ENCODE measurements around the gene ADAMTS9.

Gene ADAMTS9

GRCh38 chr3:64491843-64492242, 196.0 kb downstream of the ADAMTS9 start:
- peaks cover 0 to 1% of the 10 kb centered on the region in 2 donors for H3K4me1 Mint-ChIP-seq

GRCh38 chr3:64490180-64490724, 197.5 kb downstream of the ADAMTS9 start:
- Mint-ChIP-seq H3K27me3 (peaks cover 48 to 74% of the 10 kb centered on the region in 2 donors), H3K27ac (no peak overlapping the region), H3K36me3 (no peaks in the 10 kb centered on the region), H3K4me3 (no peak overlapping the region), H3K9me3 (no peaks in the 10 kb centered on the region), H3K4me1 (peaks cover 0 to 1% of the 10 kb centered on the region in 2 donors)
- no peak for ATAC-seq (replicated peaks)
- DNase-seq, result no peak

More at GRCh38 chr3:64491843-64492242, 196.0 kb downstream of the ADAMTS9 start:
- Mint-ChIP-seq H3K27me3 (peaks cover 47 to 65% of the 10 kb centered on the region in 2 donors), H3K36me3 (no peaks in the 10 kb centered on the region), H3K27ac (no peak overlapping the region), H3K9me3 (no peaks in the 10 kb centered on the region), H3K4me3 (no peak overlapping the region)
- DNase-seq, result no peak
- no peak for ATAC-seq (replicated peaks)

- H3K9me3 Mint-ChIP-seq, result no peaks in the 10 kb centered on the region
- H3K4me3 Mint-ChIP-seq, result no peak overlapping the region
- H3K36me3 Mint-ChIP-seq, result no peaks in the 10 kb centered on the region
- peaks cover 46 to 74% of the 10 kb centered on the region in 2 donors for H3K27me3 Mint-ChIP-seq
- ATAC-seq (replicated peaks), result no peak
- no peak for DNase-seq
- no peak overlapping the region for H3K27ac Mint-ChIP-seq
- peaks cover 0 to 1% of the 10 kb centered on the region in 2 donors for H3K4me1 Mint-ChIP-seq
These were observed 198.3 kb downstream of the ADAMTS9 start for GRCh38 chr3:64489361-64490044.

DNA sequence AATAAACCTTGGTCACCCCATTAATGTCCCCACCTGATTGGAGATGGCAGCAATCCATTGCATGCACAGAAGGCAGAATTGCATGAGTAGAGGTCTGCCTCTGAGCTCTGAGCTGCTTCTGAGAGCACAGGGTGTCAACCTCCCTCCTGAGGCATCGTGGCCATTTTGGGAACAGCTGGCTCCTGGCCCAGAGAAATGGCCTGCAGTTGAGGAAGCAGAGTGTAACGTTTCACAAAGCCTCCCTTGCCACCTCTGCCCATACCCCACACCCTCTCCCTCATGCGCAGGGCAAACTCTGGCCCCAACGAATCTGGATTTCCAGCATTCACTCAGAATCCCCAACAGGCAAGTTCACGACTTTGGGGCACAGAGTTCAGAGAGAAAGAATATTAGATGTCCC, 198.9 kb downstream of the ADAMTS9 start:
- Mint-ChIP-seq H3K27ac (no peak overlapping the region), H3K4me1 (peaks cover 0 to 1% of the 10 kb centered on the region in 2 donors), H3K4me3 (no peak overlapping the region), H3K9me3 (no peaks in the 10 kb centered on the region), H3K36me3 (no peaks in the 10 kb centered on the region), H3K27me3 (peaks cover 41 to 69% of the 10 kb centered on the region in 2 donors)
- ATAC-seq (replicated peaks) (no peak), DNase-seq (no peak)

DNA sequence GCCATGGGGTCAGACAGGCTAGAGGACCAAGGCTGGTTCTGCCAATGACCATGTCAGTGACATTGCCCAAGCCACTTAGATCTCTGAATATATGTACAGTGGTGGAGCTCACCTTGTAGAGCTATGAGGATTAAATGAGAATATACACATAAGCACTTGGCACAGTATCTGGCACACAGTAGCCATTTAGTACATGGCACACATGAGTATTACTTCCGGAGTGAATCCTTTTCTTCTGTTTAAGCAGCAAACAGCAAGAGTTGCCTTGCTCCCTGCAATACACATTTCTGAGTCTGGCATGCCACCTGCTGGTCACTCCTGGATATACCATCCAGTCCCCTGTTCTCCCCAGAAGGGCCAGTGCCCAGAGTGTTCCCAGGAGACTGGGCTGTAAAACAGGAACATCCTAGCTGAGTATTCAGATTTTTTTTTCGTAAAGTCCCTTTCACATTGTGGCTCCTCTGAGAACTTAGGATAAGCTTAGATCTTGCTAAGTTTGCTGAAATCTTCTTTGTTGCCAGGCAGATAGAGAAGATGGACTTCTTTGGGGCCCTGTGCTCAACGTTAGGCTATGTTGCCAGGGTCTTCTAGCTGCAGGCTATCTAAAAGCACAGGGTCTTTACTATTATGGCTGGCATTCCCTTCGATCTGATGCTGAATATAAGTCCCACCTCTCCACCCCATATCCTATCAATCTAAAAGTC, 203.4 kb downstream of the ADAMTS9 start:
- Mint-ChIP-seq H3K4me1 (peaks cover 0 to 1% of the 10 kb centered on the region in 2 donors), H3K27ac (no peak overlapping the region), H3K27me3 (peaks cover 20 to 31% of the 10 kb centered on the region in 2 donors), H3K4me3 (no peak overlapping the region), H3K36me3 (no peaks in the 10 kb centered on the region), H3K9me3 (no peaks in the 10 kb centered on the region)
- ATAC-seq (replicated peaks) (peak; percentile 96 to 98), DNase-seq (peak; percentile 69)

- Mint-ChIP-seq H3K4me3 (no peak overlapping the region), H3K27ac (no peak overlapping the region), H3K9me3 (no peaks in the 10 kb centered on the region), H3K4me1 (no peaks in the 10 kb centered on the region), H3K36me3 (no peaks in the 10 kb centered on the region), H3K27me3 (peaks cover 14 to 24% of the 10 kb centered on the region in 2 donors)
- DNase-seq (no peak), ATAC-seq (replicated peaks) (no peak)
These were observed 204.3 kb downstream of the ADAMTS9 start for GRCh38 chr3:64483467-64483866.

GRCh38 chr3:64475037-64475436, 212.8 kb downstream of the ADAMTS9 start:
- H3K27me3 Mint-ChIP-seq, result peaks cover 16 to 37% of the 10 kb centered on the region in 2 donors
- no peaks in the 10 kb centered on the region for H3K4me1 Mint-ChIP-seq
- no peak overlapping the region for H3K4me3 Mint-ChIP-seq
- no peak for DNase-seq
- H3K36me3 Mint-ChIP-seq, result no peaks in the 10 kb centered on the region
- ATAC-seq (replicated peaks), result no peak
- no peak overlapping the region for H3K27ac Mint-ChIP-seq
- no peaks in the 10 kb centered on the region for H3K9me3 Mint-ChIP-seq

GRCh38 chr3:64473466-64473865, 214.3 kb downstream of the ADAMTS9 start:
- Mint-ChIP-seq H3K9me3 (no peaks in the 10 kb centered on the region), H3K36me3 (no peaks in the 10 kb centered on the region), H3K27ac (no peak overlapping the region), H3K27me3 (peaks cover 20 to 44% of the 10 kb centered on the region in 2 donors), H3K4me1 (no peaks in the 10 kb centered on the region), H3K4me3 (no peak overlapping the region)
- DNase-seq (no peak), ATAC-seq (replicated peaks) (no peak)

DNA sequence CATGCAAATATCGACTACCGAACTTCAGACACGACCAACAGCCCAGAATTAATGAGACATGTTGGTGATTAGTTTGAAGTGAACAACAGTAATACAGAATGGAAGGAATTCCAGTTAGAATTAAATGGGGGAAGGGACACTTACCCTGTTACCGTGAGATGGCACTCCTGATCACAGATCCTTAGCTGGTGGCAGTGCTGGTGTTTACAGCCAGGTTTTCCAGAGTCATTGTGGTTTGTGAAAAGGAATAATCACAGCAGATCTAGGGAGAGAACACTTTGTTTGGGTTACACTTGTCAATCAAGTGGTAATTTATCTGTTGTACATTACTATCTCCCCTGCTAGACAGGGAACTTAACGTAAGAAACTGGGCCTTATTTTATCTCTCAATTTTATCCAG, 217.4 kb downstream of the ADAMTS9 start:
- DNase-seq, result no peak
- no peaks in the 10 kb centered on the region for H3K4me1 Mint-ChIP-seq
- ATAC-seq (replicated peaks), result no peak
- H3K36me3 Mint-ChIP-seq, result no peaks in the 10 kb centered on the region
- H3K27me3 Mint-ChIP-seq, result peaks cover 26 to 42% of the 10 kb centered on the region in 2 donors
- no peak overlapping the region for H3K27ac Mint-ChIP-seq
- H3K4me3 Mint-ChIP-seq, result no peak overlapping the region
- no peaks in the 10 kb centered on the region for H3K9me3 Mint-ChIP-seq

DNA sequence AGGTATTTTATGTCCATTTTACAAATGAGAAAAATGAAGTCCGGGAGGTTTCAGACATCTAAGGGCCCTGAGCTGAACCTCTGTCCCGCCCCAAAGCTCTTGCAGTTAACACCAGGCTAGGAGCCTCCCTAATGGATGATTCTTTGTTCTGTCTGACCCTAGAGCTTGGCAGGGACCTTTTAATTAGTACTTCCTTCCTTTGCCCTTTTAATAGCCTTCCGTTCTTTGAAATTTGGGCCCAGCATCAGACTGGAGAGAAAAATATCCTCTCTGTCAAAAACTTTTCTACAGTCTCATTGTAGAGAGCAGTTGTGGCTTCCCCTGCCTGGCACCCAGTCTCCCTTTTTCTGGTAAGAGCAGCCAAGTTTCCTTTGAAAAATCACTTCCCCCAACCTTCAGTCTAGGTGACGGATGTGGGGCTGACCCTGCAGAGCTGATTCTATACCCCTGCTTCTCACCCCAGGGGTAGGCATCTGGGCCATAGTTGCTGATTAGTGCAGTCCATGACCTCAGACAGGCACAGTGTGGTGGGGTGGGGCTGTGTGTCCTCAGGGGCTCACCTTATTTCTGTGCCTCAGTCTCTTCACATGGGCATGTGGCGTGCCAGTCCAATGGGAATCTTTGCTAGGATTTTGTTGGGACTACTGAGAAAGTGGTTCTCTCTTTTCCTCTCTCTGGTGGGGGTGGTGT, 220.4 kb downstream of the ADAMTS9 start:
- H3K27ac Mint-ChIP-seq, result no peak overlapping the region
- H3K4me1 Mint-ChIP-seq, result peaks cover under 1 to 4% of the 10 kb centered on the region in 2 donors
- H3K36me3 Mint-ChIP-seq, result no peaks in the 10 kb centered on the region
- no peak overlapping the region for H3K4me3 Mint-ChIP-seq
- H3K27me3 Mint-ChIP-seq, result peaks cover 15 to 37% of the 10 kb centered on the region in 2 donors
- ATAC-seq (replicated peaks) (no peak), DNase-seq (no peak)
- H3K9me3 Mint-ChIP-seq, result no peaks in the 10 kb centered on the region
